ENCODE data around the gene ZNF385B. TPM values are rescaled to one million over a fixed set of nuclear protein-coding genes. Genes with fewer than 3 reads are reported as not detected.

The ZNF385B gene
- total and polyA plus RNA-seq, 5 donors: 32.6 to 95.9 (median 65.6) TPM

- no peak overlapping the region for H3K27ac ChIP-seq (ENCODE audit: low read length)
Observed at GRCh38 chr2:179435000-179435399, 426.4 kb downstream of the ZNF385B start.

GRCh38 chr2:179434357-179434756 lies 427.1 kb downstream of the ZNF385B start:
- ATAC-seq (no peak), DNase-seq (no peak)
- Histone ChIP-seq H3K4me1 (ENCODE audit: control insufficient read depth, insufficient read depth, low read length) (no peaks in the 10 kb centered on the region), H3K27me3 (ENCODE audit: control insufficient read depth, insufficient read depth) (no peaks in the 10 kb centered on the region), H3K4me3 (ENCODE audit: low read length) (no peak overlapping the region), H3K9me3 (ENCODE audit: control insufficient read depth, low read length) (no peaks in the 10 kb centered on the region), H3K27ac (ENCODE audit: low read length) (no peak overlapping the region)
- intact Hi-C loops (cut with DNase I): no loop called here
- 100% methylated on average over 1 of the region's 1 CpG for WGBS

More at GRCh38 chr2:179435000-179435399, 426.4 kb downstream of the ZNF385B start:
- H3K27me3 ChIP-seq (ENCODE audit: control insufficient read depth, insufficient read depth): no peaks in the 10 kb centered on the region
- WGBS: 75% methylated on average over 4 of the region's 4 CpGs
- intact Hi-C loops (cut with DNase I): no loop called here
- no peak for ATAC-seq
- DNase-seq: no peak
- H3K9me3 ChIP-seq (ENCODE audit: control insufficient read depth, low read length): no peaks in the 10 kb centered on the region
- no peak overlapping the region for H3K4me3 ChIP-seq (ENCODE audit: low read length)
- no peaks in the 10 kb centered on the region for H3K4me1 ChIP-seq (ENCODE audit: control insufficient read depth, insufficient read depth, low read length)

GRCh38 chr2:179432751-179433150 lies 428.7 kb downstream of the ZNF385B start:
- 92% methylated on average over 3 of the region's 3 CpGs for WGBS
- Histone ChIP-seq H3K4me3 (ENCODE audit: low read length) (no peak overlapping the region), H3K9me3 (ENCODE audit: control insufficient read depth, low read length) (no peaks in the 10 kb centered on the region), H3K27me3 (ENCODE audit: control insufficient read depth, insufficient read depth) (no peaks in the 10 kb centered on the region), H3K4me1 (ENCODE audit: control insufficient read depth, insufficient read depth, low read length) (no peaks in the 10 kb centered on the region), H3K27ac (ENCODE audit: low read length) (no peak overlapping the region)
- intact Hi-C loops (cut with DNase I): no loop called here
- DNase-seq: no peak
- no peak for ATAC-seq

GRCh38 chr2:179429597-179429996 lies 431.8 kb downstream of the ZNF385B start:
- H3K4me1 ChIP-seq (ENCODE audit: control insufficient read depth, insufficient read depth, low read length): no peaks in the 10 kb centered on the region
- 88% methylated on average over 2 of the region's 2 CpGs for WGBS
- H3K27ac ChIP-seq (ENCODE audit: low read length): no peak overlapping the region
- ATAC-seq (no peak), DNase-seq (no peak)
- no peak overlapping the region for H3K4me3 ChIP-seq (ENCODE audit: low read length)
- intact Hi-C loops (cut with DNase I): loop anchor here in 1 of 4 donors (10.0 kb wide), 1 partner anchor 645 kb away; no protein-coding TSS in a partner anchor
- no peaks in the 10 kb centered on the region for H3K27me3 ChIP-seq (ENCODE audit: control insufficient read depth, insufficient read depth)
- no peaks in the 10 kb centered on the region for H3K9me3 ChIP-seq (ENCODE audit: control insufficient read depth, low read length)

- WGBS: 40% methylated on average over 11 of the region's 11 CpGs
- H3K4me3 ChIP-seq (ENCODE audit: low read length): no peak overlapping the region
- no peaks in the 10 kb centered on the region for H3K9me3 ChIP-seq (ENCODE audit: control insufficient read depth, low read length)
- DNase-seq (peak in 1 of 3 donors; percentile 43), ATAC-seq (peak in 1 of 2 donors; percentile 14)
- intact Hi-C loops (cut with DNase I): loop anchor here in 1 of 4 donors (10.0 kb wide), 1 partner anchor 646 kb away; no protein-coding TSS in a partner anchor
- H3K4me1 ChIP-seq (ENCODE audit: control insufficient read depth, insufficient read depth, low read length): no peaks in the 10 kb centered on the region
- no peaks in the 10 kb centered on the region for H3K27me3 ChIP-seq (ENCODE audit: control insufficient read depth, insufficient read depth)
- H3K27ac ChIP-seq (ENCODE audit: low read length): no peak overlapping the region
Observed at GRCh38 chr2:179429060-179429471, 432.3 kb downstream of the ZNF385B start.

- intact Hi-C loops (cut with DNase I): loop anchor here in 1 of 4 donors (10.0 kb wide), 1 partner anchor 646 kb away; no protein-coding TSS in a partner anchor
- Histone ChIP-seq H3K27ac (ENCODE audit: low read length) (no peak overlapping the region), H3K27me3 (ENCODE audit: control insufficient read depth, insufficient read depth) (no peaks in the 10 kb centered on the region), H3K4me3 (ENCODE audit: low read length) (no peak overlapping the region), H3K9me3 (ENCODE audit: control insufficient read depth, low read length) (no peaks in the 10 kb centered on the region), H3K4me1 (ENCODE audit: control insufficient read depth, insufficient read depth, low read length) (no peaks in the 10 kb centered on the region)
- WGBS: 14% methylated on average over 7 of the region's 7 CpGs
- DNase-seq (peak; percentile 16 to 71 (median 41)), ATAC-seq (peak; percentile 66 to 91)
Observed at GRCh38 chr2:179428649-179429048, 432.8 kb downstream of the ZNF385B start.

GRCh38 chr2:179427065-179427464 lies 434.3 kb downstream of the ZNF385B start:
- Histone ChIP-seq H3K9me3 (ENCODE audit: control insufficient read depth, low read length) (no peaks in the 10 kb centered on the region), H3K27ac (ENCODE audit: low read length) (no peak overlapping the region), H3K27me3 (ENCODE audit: control insufficient read depth, insufficient read depth) (no peaks in the 10 kb centered on the region), H3K4me3 (ENCODE audit: low read length) (no peak overlapping the region), H3K4me1 (ENCODE audit: control insufficient read depth, insufficient read depth, low read length) (no peaks in the 10 kb centered on the region)
- ATAC-seq (no peak), DNase-seq (peak in 1 of 3 donors; percentile 42)
- WGBS: 93% methylated on average over 2 of the region's 2 CpGs
- intact Hi-C loops (cut with DNase I): loop anchor here in 1 of 4 donors (10.0 kb wide), 1 partner anchor 648 kb away; no protein-coding TSS in a partner anchor

GRCh38 chr2:179424571-179424970 lies 436.8 kb downstream of the ZNF385B start:
- WGBS: 91% methylated on average over 3 of the region's 3 CpGs

GRCh38 chr2:179422037-179422643 lies 439.3 kb downstream of the ZNF385B start:
- Histone ChIP-seq H3K9me3 (ENCODE audit: control insufficient read depth, low read length) (no peaks in the 10 kb centered on the region), H3K27me3 (ENCODE audit: control insufficient read depth, insufficient read depth) (no peaks in the 10 kb centered on the region), H3K27ac (ENCODE audit: low read length) (no peak overlapping the region), H3K4me1 (ENCODE audit: control insufficient read depth, insufficient read depth, low read length) (no peaks in the 10 kb centered on the region), H3K4me3 (ENCODE audit: low read length) (peak overlapping the region; percentile 25)
- ATAC-seq (peak; percentile 75 to 77), DNase-seq (peak; percentile 76 to 90 (median 80))
- WGBS: 4% methylated on average over 5 of the region's 5 CpGs
- intact Hi-C loops (cut with DNase I): loop anchor here in 3 of 4 donors (5.0 to 10.0 kb wide), 3 partner anchors 325 to 653 kb away; no protein-coding TSS in a partner anchor

More at GRCh38 chr2:179424571-179424970, 436.8 kb downstream of the ZNF385B start:
- no peak for DNase-seq
- Histone ChIP-seq H3K4me1 (ENCODE audit: control insufficient read depth, insufficient read depth, low read length) (no peaks in the 10 kb centered on the region), H3K27me3 (ENCODE audit: control insufficient read depth, insufficient read depth) (no peaks in the 10 kb centered on the region), H3K27ac (ENCODE audit: low read length) (no peak overlapping the region), H3K9me3 (ENCODE audit: control insufficient read depth, low read length) (no peaks in the 10 kb centered on the region), H3K4me3 (ENCODE audit: low read length) (no peak overlapping the region)
- intact Hi-C loops (cut with DNase I): loop anchor here in 3 of 4 donors (5.0 to 10.0 kb wide), 3 partner anchors 323 to 650 kb away; no protein-coding TSS in a partner anchor
- ATAC-seq: no peak

GRCh38 chr2:179417436-179417949 lies 443.9 kb downstream of the ZNF385B start:
- H3K27ac ChIP-seq (ENCODE audit: low read length): no peak overlapping the region
- no peaks in the 10 kb centered on the region for H3K4me1 ChIP-seq (ENCODE audit: control insufficient read depth, insufficient read depth, low read length)
- ATAC-seq (no peak), DNase-seq (no peak)
- WGBS: 31% methylated on average over 2 of the region's 2 CpGs
- H3K9me3 ChIP-seq (ENCODE audit: control insufficient read depth, low read length): no peaks in the 10 kb centered on the region
- no peak overlapping the region for H3K4me3 ChIP-seq (ENCODE audit: low read length)
- no peaks in the 10 kb centered on the region for H3K27me3 ChIP-seq (ENCODE audit: control insufficient read depth, insufficient read depth)
- intact Hi-C loops (cut with DNase I): loop anchor here in 1 of 4 donors (5.0 kb wide), 1 partner anchor 330 kb away; no protein-coding TSS in a partner anchor

- H3K4me1 ChIP-seq (ENCODE audit: control insufficient read depth, insufficient read depth, low read length): no peaks in the 10 kb centered on the region
- 82% methylated on average over 3 of the region's 3 CpGs for WGBS
- DNase-seq: no peak
- H3K27ac ChIP-seq (ENCODE audit: low read length): no peak overlapping the region
- no peaks in the 10 kb centered on the region for H3K27me3 ChIP-seq (ENCODE audit: control insufficient read depth, insufficient read depth)
- ATAC-seq: no peak
- H3K9me3 ChIP-seq (ENCODE audit: control insufficient read depth, low read length): no peaks in the 10 kb centered on the region
- intact Hi-C loops (cut with DNase I): no loop called here
- no peak overlapping the region for H3K4me3 ChIP-seq (ENCODE audit: low read length)
Observed at GRCh38 chr2:179412112-179412511, 449.3 kb downstream of the ZNF385B start.

Measured in right cardiac atrium (tissue), 5 donors.